Measurements from ENCODE around the gene TXNDC17.

TXNDC17 gene

GRCh38 chr17:6623941-6624340 is 16.9 kb upstream of the TXNDC17 start:
- no peak overlapping the region for H2AFZ ChIP-seq
- no peak overlapping the region for H3K4me2 ChIP-seq (ENCODE audit: low read length)
- no peaks in the 10 kb centered on the region for H3K36me3 ChIP-seq (ENCODE audit: control insufficient read depth, insufficient read depth, low read length)
- no peaks in the 10 kb centered on the region for H3K9me3 ChIP-seq (ENCODE audit: control insufficient read depth, low read length)
- TF ChIP-seq CTCF (IDR thresholded peaks at IDR 0.05), result no peak
- no peak overlapping the region for H3K9ac ChIP-seq
- H3K4me3 ChIP-seq (ENCODE audit: low read depth, low read length), result no peak overlapping the region
- H3K27ac ChIP-seq, result no peak overlapping the region
- H3K79me2 ChIP-seq, result peaks cover 10% of the 10 kb centered on the region
- H3K27me3 ChIP-seq (ENCODE audit: control insufficient read depth, insufficient read depth, low read length), result no peaks in the 10 kb centered on the region
- no peaks in the 10 kb centered on the region for H3K4me1 ChIP-seq

GRCh38 chr17:6626616-6627015 is 14.2 kb upstream of the TXNDC17 start:
- H3K4me2 ChIP-seq (ENCODE audit: low read length), result no peak overlapping the region
- H3K9me3 ChIP-seq (ENCODE audit: control insufficient read depth, low read length), result no peaks in the 10 kb centered on the region
- H3K9ac ChIP-seq, result no peak overlapping the region
- no peak overlapping the region for H3K27ac ChIP-seq
- peaks cover 18% of the 10 kb centered on the region for H3K79me2 ChIP-seq
- no peaks in the 10 kb centered on the region for H3K36me3 ChIP-seq (ENCODE audit: control insufficient read depth, insufficient read depth, low read length)
- no peak for TF ChIP-seq CTCF (IDR thresholded peaks at IDR 0.05)
- H2AFZ ChIP-seq, result no peak overlapping the region
- H3K27me3 ChIP-seq (ENCODE audit: control insufficient read depth, insufficient read depth, low read length), result no peaks in the 10 kb centered on the region
- H3K4me1 ChIP-seq, result no peaks in the 10 kb centered on the region
- H3K4me3 ChIP-seq (ENCODE audit: low read depth, low read length), result no peak overlapping the region

- Histone ChIP-seq H3K4me1 (no peaks in the 10 kb centered on the region), H3K4me3 (ENCODE audit: low read depth, low read length) (no peak overlapping the region), H3K36me3 (ENCODE audit: control insufficient read depth, insufficient read depth, low read length) (no peaks in the 10 kb centered on the region), H3K79me2 (peaks cover 20% of the 10 kb centered on the region), H3K4me2 (ENCODE audit: low read length) (no peak overlapping the region), H3K27me3 (ENCODE audit: control insufficient read depth, insufficient read depth, low read length) (no peaks in the 10 kb centered on the region), H3K9me3 (ENCODE audit: control insufficient read depth, low read length) (no peaks in the 10 kb centered on the region), H3K9ac (no peak overlapping the region), H2AFZ (no peak overlapping the region), H3K27ac (no peak overlapping the region)
- TF ChIP-seq CTCF (IDR thresholded peaks at IDR 0.05), result no peak
Measured at GRCh38 chr17:6627019-6627418, 13.8 kb upstream of the TXNDC17 start.

- Histone ChIP-seq H3K4me1 (no peaks in the 10 kb centered on the region), H3K9ac (no peak overlapping the region), H3K36me3 (ENCODE audit: control insufficient read depth, insufficient read depth, low read length) (no peaks in the 10 kb centered on the region), H3K4me3 (ENCODE audit: low read depth, low read length) (no peak overlapping the region), H3K79me2 (peaks cover 16% of the 10 kb centered on the region), H3K4me2 (ENCODE audit: low read length) (no peak overlapping the region), H3K9me3 (ENCODE audit: control insufficient read depth, low read length) (no peaks in the 10 kb centered on the region), H3K27ac (no peak overlapping the region), H2AFZ (no peak overlapping the region), H3K27me3 (ENCODE audit: control insufficient read depth, insufficient read depth, low read length) (no peaks in the 10 kb centered on the region)
- no peak for TF ChIP-seq CTCF (IDR thresholded peaks at IDR 0.05)
Measured at GRCh38 chr17:6630390-6630789, 10.5 kb upstream of the TXNDC17 start.

GRCh38 chr17:6632530-6632929 is 8.3 kb upstream of the TXNDC17 start:
- H3K4me1 ChIP-seq, result no peaks in the 10 kb centered on the region
- no peak overlapping the region for H3K27ac ChIP-seq
- H3K9ac ChIP-seq, result no peak overlapping the region
- no peak overlapping the region for H3K4me2 ChIP-seq (ENCODE audit: low read length)
- TF ChIP-seq CTCF (IDR thresholded peaks at IDR 0.05), result no peak
- H2AFZ ChIP-seq, result no peak overlapping the region
- peaks cover 13% of the 10 kb centered on the region for H3K79me2 ChIP-seq
- no peaks in the 10 kb centered on the region for H3K36me3 ChIP-seq (ENCODE audit: control insufficient read depth, insufficient read depth, low read length)
- no peaks in the 10 kb centered on the region for H3K27me3 ChIP-seq (ENCODE audit: control insufficient read depth, insufficient read depth, low read length)
- H3K4me3 ChIP-seq (ENCODE audit: low read depth, low read length), result no peak overlapping the region
- no peaks in the 10 kb centered on the region for H3K9me3 ChIP-seq (ENCODE audit: control insufficient read depth, low read length)

Measured in parathyroid adenoma (tissue), 2 donors.